NCI-H2171 treated with DMSO at 0.1 percent for 48 hours (cell line): ENCODE measurements around the gene TMEM114.

Experiments used
- DNase-seq: peaks from one replicate; lab custom pipeline; 2025; lab: John Stamatoyannopoulos, UW

Gene TMEM114

DNA sequence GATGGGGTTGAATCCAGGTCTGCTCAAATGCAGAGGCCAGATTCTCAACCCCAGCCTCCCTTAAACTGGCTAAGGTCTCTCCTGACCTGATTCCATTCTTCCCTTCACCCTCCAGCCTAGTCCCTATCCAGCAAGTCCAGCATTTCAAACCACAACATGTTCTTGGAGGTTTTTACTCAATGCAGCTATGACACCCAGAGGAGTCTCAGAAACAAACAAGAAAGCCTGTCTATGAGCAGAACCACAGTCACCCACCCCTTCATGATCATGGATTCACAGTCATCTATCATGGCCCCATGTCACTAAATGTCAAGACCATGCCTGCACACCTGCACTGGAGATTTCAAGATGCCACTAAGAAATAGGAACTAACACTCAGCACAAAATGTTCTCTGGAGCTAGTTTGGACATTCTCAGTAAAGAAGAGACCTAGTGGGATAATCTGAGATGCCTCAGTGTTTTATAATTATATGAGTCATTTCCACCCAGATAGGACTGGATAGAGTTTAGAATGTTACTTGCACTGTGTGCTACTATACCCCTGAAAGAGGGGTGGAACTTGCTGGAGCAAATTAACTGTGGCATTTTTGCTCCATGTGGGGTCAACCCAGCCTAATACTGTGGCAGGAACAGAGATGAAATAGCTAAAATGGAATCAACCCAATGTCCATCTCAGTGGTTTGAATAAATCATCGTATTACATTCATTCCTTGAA is 21.7 kb upstream of the TMEM114 start:
- no peak for DNase-seq

DNA sequence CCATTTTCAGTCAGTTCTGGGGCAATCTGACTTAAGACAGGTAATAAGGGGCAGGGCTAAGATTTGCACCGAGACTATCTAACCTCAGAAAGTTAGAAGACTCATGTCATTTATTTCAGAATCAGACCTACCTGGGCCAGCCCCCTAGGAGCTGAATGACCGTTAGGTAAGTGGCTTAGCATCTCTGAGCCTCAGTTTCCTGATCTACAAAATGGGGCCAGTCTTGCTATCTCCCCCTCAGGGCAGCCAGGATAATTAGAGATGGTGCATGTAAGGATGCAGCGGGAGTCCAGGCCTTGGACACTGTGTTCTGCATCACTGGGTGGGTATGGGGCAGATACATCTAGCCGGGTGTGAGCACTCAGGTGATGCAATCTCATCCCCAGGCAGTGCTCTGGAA is 20.8 kb upstream of the TMEM114 start:
- DNase-seq, result no peak

DNA sequence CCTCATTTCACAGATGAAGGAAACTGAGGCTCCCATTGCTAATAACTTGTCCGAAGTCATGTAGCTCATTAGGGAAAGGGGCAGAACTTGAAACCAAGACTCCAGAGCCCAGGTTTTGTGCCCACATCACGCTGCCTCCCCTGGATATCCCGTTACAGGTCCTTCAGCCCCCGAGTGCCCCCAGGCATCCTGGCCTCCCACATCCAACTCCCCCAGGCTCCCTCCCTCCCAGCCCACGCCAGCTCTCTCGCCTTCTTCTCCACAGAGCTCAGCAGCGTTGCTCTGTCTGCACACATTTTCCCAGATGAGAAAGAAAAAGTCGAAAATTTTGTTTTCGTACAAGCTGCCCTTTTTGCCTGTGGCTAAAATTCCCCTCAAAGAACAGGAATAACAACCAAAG is 16.9 kb upstream of the TMEM114 start:
- no peak for DNase-seq

DNA sequence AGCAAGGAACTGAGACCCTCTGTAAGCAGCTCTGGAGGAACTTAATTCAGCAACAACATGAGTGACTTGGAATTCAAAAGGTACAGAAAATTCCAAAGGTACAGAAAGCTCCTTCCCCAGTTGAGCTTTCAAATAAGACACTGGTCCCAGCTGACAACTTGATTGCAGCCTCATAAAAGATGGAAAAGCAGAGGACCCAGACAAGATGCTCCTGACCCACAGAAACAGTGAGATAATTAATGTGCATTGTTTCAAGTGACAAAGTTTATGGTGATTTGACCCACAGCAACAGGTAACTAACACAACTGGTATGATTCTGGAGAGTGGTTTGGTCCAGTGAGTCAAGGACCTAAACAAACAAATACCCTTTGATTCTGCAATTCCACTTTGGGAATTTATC is 15.2 kb upstream of the TMEM114 start:
- no peak for DNase-seq

DNA sequence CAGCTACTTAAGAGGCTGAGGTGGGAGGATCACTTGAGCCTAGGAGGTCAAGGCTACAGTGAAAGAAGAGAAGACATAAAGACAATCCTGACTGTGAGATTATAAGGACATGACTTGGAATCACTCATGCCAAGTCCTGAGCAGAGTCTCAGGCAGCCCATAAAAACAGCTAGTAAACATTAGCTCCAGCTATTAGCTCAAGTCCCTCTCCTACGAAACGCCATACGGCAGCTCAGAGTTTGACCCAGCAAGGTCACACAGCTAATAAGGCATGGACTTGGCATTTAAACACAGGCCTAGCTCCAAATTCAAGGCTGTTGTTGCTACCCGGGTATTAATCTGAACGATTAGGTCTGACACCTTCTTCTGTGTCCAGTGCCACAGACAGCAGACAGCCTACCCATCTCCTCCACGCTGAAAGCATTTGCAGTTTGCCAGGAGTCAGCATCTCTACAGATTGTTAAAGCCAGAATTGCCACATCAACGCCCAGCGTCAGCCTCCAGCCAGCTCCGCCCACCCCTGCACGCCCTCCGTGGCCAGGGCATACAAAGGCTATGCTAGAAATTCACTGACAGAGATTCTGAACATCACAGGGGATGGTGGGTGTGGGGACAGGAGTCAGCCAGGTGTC is 9.9 kb upstream of the TMEM114 start:
- DNase-seq, result no peak

DNA sequence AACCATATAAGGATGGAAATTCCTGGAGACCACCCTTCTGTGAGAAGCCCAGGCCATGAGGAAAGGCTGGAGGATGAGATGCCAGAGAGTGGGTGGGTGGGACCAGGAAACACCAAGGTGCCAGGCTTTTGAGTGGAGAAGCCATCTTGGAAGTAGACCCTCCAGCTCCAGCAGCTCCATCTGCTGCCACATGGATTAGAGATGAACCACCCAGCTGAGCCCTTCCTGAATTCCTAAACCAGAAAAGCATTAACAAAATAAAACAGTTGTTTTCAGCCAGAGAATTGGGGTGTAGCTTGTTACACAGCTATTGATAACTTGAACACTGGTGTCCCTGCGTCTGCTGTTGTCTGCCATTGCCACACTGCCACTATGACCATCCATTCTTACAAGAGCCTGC is 6.3 kb upstream of the TMEM114 start:
- DNase-seq, result no peak

DNA sequence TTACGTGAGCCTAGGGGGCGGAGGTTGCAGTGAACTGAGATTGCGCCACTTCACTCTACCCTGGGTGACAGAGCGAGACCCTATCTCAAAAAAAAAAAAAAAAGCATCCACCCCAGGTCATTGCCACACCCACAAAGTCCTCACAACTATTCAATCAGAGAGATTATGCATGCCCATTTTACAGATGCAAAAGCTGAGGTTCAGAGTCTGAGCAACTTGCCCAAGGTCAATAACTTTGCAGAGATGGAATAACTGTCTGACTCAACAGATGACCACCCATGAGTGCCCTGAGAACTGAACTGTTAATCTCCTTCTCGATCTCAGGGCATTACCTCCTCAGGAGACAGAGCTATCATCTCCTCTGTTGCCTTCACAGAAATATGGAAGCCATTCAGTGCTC is 5.5 kb upstream of the TMEM114 start:
- DNase-seq, result no peak

DNA sequence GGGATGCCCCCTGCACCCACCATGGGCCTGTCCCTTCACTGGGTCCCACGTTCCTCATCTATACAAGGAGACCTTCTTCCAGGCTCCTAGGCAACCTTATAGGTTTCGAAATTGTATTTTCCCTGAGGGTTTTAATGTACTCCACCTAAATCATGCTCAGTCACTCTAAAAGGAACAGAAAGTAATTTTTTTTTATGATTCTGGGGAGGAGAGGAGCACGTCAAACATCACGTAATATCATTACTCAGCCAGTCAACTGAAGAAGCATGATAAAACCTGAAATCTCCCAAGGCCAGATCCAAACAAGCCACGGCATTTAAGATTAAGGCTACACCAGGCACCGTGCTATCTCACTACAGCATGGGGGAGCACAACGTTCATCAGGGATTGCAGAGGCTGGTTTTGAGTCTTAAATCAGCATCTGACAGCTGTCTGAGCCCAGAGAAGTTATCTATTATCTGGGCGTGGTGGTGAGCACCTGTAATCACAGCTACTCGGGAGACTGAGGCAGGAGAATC is 3.9 kb upstream of the TMEM114 start:
- DNase-seq, result no peak

DNA sequence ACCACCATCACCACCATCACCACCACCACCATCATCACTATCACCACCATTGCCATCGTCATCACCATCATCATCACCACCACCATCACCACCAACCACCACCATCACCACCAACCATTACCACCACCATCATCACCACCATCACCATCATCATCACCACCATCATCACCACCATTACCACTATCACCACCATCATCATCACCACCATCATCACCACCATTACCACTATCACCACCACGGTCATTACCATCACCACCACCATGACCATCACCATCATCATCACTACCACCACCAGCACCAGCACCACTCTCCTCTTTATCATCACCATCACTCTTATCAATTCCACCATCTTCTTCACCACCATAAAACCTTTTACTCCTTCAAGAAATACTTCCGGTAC is 1.1 kb upstream of the TMEM114 start:
- no peak for DNase-seq

DNA sequence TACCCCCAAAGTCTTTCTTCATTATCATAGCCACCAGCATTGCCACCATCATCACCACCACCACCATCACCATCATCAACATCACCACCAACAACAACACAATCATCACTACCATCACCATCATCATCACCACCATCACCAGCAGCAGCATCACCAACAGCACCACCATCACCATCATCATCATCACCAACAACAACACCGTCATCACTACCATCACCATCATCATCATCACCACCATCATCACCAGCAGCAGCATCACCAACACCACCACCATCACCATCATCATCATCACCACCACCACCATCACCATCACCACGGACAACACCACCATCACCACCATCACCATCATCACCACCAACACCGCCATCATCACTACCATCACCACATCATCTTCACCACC is 500 bp upstream of the TMEM114 start:
- DNase-seq, result no peak

DNA sequence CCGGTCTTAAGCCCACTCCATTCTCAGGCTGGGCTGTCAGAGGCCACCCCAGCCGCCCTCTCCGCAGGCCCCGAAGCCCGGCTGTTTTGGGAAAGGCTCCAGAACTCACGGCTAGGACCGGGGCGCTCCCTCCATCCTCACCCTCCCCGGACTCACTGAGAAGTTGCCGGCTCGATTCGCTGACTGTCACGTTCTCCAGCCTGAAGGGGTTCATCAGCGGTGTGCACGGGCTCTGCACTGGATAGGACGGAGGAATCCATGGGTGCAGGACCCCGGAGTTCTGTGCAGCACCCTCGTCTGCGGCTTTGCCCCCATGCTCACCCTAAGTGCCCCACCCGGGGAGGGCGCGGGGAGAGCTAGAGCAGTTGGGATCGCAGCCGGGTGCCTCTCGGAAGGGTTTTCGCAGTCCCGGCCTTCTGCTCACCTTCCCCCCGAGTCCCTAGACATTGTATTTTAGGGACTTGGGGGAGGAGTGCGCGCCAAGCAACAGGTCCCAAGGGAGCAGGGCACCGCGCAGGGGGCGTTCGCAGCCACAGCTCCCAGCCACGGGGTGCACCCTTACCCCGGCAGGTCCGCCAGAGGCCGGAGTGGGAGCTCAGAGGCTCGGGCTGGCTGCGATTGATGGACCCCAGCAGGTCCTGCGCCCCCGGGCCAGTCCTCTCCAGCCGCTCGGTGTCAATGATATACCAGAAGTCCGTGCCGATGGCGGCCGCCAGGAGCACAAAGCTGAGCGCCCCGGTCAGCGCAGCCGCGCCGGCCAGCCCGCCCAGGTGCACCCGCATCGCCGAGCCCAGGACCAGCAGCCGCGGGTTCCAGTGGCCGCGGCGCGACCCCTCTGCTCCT is 1.0 kb downstream of the TMEM114 start:
- no peak for DNase-seq

DNA sequence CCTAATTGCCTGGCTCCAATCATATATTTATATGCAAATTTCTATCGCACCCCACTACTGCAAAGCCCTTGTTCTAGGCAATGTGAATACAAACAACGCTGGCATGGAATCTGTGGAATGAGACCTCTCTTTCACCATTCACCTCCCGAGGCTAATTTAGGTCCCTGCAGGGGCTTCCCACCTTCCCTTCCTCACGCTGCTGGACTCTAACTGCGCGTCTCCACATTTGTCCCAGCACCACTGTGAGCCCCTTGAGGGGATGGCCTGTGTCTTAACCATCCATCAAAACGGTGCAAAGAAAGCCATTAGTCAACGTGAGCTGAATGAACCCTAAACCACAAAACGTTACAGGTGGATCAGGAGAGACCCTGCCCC is 1.6 kb downstream of the TMEM114 start:
- DNase-seq, result no peak

DNA sequence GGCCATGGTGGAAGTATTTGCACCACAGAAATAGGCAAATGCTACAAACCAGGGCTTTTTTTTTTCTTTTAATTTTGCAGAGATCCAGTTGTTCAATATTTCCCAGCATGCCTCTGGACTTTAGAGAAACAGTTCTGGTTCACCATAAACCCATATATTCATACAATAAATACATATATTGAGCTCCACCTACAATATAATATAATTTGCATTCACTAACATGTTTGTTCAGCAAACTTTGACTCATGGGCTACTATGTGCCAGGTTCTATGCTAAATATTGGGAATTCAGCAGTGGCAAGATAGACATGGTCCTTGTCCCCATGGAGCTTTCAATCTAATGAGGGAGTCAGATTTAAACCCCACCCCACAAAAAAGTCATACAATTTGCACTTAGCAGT is 3.2 kb downstream of the TMEM114 start:
- no peak for DNase-seq

DNA sequence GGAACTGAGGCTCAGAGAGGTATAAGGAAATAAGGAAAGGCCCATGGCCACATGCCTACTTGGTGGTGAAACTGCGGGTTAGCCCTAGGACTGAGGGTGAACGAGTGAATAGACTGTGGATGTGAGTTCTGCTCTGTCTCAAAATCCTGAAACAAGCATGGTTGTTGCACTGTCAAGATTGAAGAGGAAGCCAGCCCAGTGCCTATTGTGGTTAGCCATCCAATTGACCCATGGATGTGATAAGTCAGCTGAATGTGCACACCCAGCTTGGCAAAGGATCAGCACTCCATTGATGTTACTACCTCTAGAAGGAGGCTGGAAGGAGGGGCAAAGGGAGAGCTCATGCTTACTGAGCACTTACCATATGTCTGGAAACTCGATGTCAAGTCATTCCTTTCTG is 4.5 kb downstream of the TMEM114 start:
- DNase-seq, result no peak

DNA sequence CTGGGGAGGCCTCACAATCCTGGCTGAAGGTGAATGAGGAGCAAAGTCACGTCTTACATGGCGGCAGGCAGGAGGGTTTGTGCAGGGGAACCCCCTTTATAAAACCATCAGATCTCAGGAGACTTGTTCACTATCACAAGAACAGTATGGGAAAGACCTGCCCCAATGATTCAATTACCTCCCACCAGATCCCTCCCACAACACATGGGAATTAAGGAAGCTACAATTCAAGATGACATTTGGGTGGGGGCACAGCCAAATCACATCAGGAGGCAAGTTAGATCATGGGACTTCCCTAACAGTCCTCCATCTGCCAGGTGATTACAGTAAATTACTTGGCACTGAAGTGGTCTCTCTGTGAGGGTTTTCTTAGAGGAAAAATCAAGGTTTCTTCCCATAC is 5.3 kb downstream of the TMEM114 start:
- DNase-seq, result no peak

DNA sequence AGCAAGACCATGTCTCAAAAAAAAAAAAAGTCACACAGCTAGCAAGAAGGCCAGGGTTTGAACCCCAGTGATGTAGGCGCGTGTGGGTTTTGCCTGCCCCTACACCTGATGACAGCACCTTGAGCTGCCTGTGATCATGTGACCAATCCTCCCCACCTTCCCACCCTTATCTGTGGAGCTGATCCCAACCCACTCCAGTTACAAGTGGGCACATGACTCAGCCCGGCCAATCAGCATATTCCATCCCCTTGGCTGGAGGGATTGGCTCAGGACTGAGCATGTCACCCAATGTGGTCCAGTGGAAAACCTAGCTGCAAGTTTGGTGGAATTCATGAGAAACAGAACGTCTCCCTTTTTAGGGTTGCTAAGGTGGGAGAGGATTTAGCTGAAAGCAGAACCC is 6.6 kb downstream of the TMEM114 start:
- no peak for DNase-seq

DNA sequence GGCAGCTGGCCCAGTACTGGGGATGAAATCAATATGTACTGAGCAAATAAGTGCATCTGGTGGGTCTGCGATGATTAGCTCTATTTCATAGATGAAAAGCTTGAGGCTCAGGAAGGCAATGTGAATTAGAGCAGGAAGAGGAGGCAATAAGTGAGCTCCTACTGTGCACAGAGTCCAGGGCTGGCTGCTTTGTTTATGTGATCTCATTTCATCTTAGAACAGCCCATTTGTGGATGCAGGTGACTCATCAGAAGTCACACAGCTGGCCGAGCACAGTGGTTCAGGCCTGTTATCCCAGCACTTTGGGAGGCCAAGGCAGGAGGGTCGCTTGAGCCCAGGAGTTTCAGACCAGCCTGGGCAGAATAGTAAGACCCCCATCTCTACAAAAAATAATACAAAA is 7.1 kb downstream of the TMEM114 start:
- DNase-seq, result no peak

DNA sequence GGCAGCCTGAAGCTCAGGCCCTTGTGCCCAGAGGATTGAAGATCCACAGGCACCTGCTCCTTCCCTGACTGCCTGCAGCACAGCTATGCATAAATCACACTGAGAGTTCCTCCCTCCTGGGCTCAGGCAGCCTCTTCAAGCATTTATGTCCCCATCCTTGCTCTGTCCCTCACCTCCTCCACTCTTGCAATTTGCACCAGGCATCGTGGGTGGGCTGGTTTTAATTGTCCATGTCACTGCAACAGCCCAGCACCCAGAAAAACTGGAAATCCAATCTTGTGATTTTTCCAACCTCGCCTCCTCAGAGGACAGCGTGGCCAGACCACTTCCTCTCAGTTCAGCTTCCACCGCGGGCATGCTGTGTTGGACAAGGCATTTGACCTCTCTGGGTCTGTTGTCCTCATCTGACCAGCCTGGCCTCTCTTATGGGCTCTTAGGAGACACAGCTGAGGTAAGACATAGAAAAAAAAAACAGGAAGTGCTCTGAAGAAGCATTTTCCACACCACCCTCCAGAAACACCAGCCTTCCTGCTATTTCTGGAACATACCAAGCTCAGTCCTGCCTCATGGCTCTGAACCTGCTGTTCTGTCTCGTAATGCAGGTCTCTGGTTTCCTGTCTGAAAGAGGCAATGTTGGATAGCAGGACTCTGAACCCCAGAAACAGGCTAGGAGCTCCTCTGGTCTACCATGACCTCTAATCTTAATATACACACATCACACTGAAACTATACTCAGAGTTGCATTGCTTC is 8.3 kb downstream of the TMEM114 start:
- DNase-seq, result no peak

DNA sequence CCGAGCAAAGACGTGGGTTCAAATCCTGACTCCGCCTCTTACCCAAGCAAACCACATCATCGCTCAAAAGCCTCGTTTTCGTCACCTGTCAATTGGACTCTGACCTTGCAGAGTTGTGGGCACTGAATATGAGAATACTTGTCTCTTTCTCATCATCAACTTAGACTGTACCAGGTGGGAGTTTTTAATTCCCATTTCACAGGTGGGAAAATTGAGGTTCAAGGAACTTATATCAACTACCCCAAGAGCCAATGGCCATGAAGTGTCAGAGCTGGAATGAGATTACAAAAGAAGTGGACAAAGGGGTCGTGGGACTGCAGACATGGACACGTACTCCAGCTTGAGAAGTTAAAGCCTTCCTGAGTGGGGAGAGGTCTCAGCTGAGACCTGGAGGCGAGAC is 10.8 kb downstream of the TMEM114 start:
- DNase-seq, result no peak

DNA sequence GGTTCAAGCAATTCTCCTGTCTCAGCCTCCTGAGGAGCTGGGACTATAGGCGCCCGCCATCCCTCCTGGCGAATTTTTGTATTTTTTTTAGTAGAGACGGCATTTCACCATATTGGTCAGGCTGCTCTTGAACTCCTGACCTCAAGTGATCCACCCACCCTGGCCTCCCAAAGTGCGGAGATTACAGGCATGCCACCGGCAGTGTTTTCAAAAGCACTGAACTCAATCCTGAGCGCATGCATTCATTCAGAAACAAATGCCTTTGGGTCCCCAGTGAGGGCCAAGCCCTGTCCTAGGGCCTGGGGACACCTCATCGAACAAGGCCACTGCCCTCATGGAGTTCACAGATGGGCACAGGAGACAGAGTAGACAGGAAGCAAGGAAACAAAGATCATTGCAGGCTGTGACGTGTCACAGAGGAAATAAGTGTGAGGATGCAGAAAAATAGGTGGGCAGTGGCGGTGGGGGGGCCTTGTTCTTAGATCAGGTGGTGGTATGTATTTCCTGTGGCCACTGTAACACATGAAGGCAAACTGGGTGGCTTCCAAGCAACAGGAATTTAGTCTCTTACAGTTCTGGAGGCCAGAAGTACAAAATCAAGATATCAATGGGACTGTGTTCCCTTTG is 12.5 kb downstream of the TMEM114 start:
- DNase-seq, result no peak

DNA sequence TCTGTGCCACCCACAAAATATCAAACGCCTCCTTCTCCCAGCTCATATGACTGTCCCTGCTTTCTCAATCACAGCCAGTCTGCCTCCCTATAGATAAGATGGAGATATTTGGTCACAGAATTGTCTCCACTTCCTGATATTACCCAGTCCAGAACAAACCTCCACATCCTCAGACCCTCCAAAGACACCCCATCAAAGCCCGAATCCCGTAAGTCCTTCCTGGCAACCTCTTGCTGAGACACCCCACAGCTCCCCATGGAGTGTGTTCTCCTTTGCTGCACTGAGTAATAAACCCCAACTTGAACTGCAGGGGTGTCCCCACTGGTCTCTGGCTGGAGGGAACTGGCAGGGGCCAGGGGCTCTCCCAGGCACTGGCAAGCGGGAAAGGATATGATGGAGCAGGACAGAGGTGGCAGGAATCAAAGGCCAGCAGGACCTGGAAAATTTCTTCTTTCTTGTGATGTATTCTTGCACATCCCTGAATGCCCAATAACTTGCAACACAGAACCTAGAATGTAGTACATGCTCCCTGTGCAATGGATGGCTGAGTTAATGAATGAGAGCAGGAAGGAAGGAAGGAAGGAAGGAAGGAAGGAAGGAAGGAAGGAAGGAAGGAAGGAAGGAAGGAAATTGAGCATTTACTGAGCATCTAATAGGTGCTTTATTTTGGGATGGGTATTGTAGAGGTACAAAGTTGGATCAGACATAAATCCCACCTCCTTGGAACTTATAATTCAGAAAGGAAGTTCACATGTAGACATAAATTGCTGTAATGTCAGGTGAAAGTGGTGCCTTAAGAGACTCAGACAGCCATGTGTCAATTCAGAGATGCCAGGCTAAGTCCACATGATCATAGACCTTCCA is 13.9 kb downstream of the TMEM114 start:
- no peak for DNase-seq
